ENCODE data around the gene DSCAML1.

The DSCAML1 gene

GRCh38 chr11:117717485-117718314 lies 79.3 kb downstream of the DSCAML1 start:
- TF ChIP-seq, protein P1, sequence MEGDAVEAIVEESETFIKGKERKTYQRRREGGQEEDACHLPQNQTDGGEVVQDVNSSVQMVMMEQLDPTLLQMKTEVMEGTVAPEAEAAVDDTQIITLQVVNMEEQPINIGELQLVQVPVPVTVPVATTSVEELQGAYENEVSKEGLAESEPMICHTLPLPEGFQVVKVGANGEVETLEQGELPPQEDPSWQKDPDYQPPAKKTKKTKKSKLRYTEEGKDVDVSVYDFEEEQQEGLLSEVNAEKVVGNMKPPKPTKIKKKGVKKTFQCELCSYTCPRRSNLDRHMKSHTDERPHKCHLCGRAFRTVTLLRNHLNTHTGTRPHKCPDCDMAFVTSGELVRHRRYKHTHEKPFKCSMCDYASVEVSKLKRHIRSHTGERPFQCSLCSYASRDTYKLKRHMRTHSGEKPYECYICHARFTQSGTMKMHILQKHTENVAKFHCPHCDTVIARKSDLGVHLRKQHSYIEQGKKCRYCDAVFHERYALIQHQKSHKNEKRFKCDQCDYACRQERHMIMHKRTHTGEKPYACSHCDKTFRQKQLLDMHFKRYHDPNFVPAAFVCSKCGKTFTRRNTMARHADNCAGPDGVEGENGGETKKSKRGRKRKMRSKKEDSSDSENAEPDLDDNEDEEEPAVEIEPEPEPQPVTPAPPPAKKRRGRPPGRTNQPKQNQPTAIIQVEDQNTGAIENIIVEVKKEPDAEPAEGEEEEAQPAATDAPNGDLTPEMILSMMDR (IDR thresholded peaks at IDR 0.05; ENCODE audit: low read depth, low read length) = no peak
- no peak for DNase-seq (ENCODE audit: extremely low read depth, low read depth)

DNA sequence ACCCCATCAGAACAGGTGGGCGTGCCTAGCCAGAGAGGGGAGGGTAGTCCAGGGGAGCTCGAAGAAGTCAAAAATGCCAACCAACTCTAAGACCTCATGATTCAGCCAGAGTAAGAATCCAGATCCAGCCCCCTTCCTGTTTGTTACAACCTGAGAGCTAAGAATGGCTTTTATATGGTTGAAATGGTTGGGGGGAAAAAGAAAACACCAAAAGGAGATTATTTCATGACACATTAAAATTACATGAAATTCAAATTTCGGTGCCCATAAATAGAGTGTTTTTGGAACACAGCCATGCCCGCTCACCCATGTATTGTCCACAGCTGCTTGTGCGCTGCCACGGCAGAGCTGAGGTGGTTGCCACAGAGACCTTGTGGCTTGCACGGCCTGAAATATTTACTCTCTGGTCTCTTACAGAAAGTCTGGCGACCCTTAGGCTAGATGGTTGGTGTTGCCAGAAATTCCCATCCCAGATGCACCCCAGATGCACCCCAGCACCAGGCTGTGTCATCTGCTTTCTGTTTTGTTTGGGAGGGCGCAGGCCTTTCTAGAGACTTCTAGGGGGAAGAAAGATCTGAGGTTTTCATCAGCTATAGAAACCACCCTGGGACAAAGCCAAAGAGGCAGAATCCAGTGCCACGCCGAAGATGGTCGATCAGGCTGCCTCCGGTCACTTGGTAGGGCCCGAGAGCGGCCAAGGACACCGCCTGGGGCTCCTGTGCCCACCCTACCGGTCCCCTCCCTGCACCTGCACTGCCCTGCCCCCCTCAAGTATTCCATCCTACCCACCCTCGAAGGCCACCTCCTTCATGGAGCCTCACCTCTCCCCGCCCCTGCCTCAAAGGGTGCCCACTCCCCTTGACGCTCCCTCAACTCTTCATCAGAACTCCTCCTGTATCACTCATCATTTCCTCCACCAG lies 80.2 kb downstream of the DSCAML1 start:
- DNase-seq (ENCODE audit: extremely low read depth, low read depth) = no peak
- TF ChIP-seq, protein P1 (IDR thresholded peaks at IDR 0.05; ENCODE audit: low read depth, low read length) = no peak

DNA sequence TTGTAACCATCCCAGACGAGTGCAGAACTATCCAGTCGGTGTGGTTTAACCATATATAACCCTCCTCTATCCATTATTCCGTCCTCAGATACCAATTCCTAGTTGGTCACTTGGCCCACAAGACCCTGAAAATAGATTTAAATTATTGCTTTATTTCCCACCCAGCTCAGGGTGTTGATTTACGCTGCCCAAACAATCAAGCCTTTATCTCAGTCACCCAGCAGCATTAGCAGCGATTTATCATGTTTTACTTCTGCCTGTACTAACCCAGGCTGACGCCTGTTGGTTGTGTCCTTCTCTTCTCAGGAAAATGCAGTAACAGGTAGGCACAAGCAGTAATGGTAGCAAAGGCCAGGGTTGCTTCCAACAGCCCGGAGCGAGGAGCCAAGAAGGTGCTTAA lies 81.2 kb downstream of the DSCAML1 start:
- TF ChIP-seq, protein P1 (IDR thresholded peaks at IDR 0.05; ENCODE audit: low read depth, low read length) = no peak
- no peak for DNase-seq (ENCODE audit: extremely low read depth, low read depth)

DNA sequence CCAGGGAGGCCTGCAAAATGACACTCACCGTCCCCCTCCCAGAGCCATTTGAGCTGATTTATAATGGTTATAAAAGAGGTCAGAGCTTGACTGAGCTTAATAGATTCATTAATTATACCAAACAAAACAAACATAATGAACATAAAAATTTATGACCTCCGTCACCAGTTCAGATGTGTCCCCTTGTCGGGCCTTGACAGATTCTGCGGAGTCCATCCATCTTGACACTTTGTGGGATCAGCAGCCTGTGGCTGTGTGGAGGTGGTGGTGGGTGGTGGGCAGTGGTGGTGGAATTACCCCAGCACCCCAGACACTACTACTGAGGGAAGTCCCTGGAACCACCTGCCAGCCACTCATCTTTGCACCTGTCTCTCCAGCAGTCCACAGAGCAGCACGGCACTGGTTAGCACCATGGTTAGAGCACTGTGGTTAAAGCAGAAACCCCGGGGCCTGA lies 83.5 kb downstream of the DSCAML1 start:
- DNase-seq (ENCODE audit: extremely low read depth, low read depth) = no peak
- TF ChIP-seq, protein P1 (IDR thresholded peaks at IDR 0.05; ENCODE audit: low read depth, low read length) = no peak

- no peak for DNase-seq (ENCODE audit: extremely low read depth, low read depth)
- TF ChIP-seq, protein P1 (IDR thresholded peaks at IDR 0.05; ENCODE audit: low read depth, low read length) = no peak
Observed at GRCh38 chr11:117712530-117712929, 84.5 kb downstream of the DSCAML1 start.

- TF ChIP-seq, protein P1 (IDR thresholded peaks at IDR 0.05; ENCODE audit: low read depth, low read length) = no peak
- no peak for DNase-seq (ENCODE audit: extremely low read depth, low read depth)
Observed at GRCh38 chr11:117711331-117711730, 85.7 kb downstream of the DSCAML1 start.

DNA sequence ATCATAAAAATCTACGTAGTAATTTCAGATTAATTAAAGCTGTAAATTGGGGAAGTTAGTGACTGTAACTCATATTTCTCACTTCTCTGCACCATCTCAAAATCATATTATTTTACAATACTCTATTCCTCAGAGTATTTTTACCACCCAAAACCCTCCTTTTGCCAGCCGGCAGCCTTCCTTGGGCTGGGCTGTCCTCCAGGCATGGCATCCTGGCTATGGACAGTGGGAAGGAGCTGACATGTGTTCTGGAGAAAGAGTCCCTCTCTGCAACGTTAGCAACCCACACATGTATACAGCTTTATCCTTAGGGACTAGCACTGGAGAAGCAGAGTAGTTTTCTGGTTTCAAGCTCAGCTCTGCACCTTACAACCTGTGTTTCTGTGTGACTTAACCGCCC lies 86.8 kb downstream of the DSCAML1 start:
- TF ChIP-seq, protein P1 (IDR thresholded peaks at IDR 0.05; ENCODE audit: low read depth, low read length) = no peak
- no peak for DNase-seq (ENCODE audit: extremely low read depth, low read depth)
